ENCODE measurements around the gene ZNF554.
"Not testable (repeated sequence)": the region's sequence is repeated elsewhere in the genome, so short reads cannot be mapped to it uniquely, and the experiment has no call there.

The ZNF554 gene

GRCh38 chr19:2791440-2791839, 28.2 kb upstream of the ZNF554 start:
- DNase-seq = no peak

- DNase-seq = no peak
These were observed 27.8 kb upstream of the ZNF554 start for GRCh38 chr19:2791876-2792275.

- not testable (repeated sequence) for DNase-seq
These were observed 27.0 kb upstream of the ZNF554 start for GRCh38 chr19:2792666-2793065.

GRCh38 chr19:2793126-2793525, 26.5 kb upstream of the ZNF554 start:
- no peak for DNase-seq

- DNase-seq = no peak
These were observed 26.1 kb upstream of the ZNF554 start for GRCh38 chr19:2793577-2793976.

- no peak for DNase-seq
These were observed 23.6 kb upstream of the ZNF554 start for GRCh38 chr19:2795827-2796658.

GRCh38 chr19:2796659-2797266, 22.9 kb upstream of the ZNF554 start:
- no peak for DNase-seq

GRCh38 chr19:2797280-2797679, 22.4 kb upstream of the ZNF554 start:
- DNase-seq = no peak

GRCh38 chr19:2798158-2798685, 21.4 kb upstream of the ZNF554 start:
- DNase-seq = no peak

- DNase-seq = no peak
These were observed 20.9 kb upstream of the ZNF554 start for GRCh38 chr19:2798733-2799132.

- no peak for DNase-seq
These were observed 20.2 kb upstream of the ZNF554 start for GRCh38 chr19:2799273-2800020.

GRCh38 chr19:2800506-2800905, 19.2 kb upstream of the ZNF554 start:
- no peak for DNase-seq

GRCh38 chr19:2802826-2803225, 16.8 kb upstream of the ZNF554 start:
- no peak for DNase-seq

GRCh38 chr19:2803486-2804155, 16.0 kb upstream of the ZNF554 start:
- DNase-seq = no peak

- no peak for DNase-seq
These were observed 15.3 kb upstream of the ZNF554 start for GRCh38 chr19:2804156-2805004.

GRCh38 chr19:2805261-2805900, 14.3 kb upstream of the ZNF554 start:
- no peak for DNase-seq

- DNase-seq = no peak
These were observed 13.5 kb upstream of the ZNF554 start for GRCh38 chr19:2805991-2806649.

GRCh38 chr19:2806736-2807378, 12.8 kb upstream of the ZNF554 start:
- no peak for DNase-seq

GRCh38 chr19:2807379-2808128, 12.1 kb upstream of the ZNF554 start:
- no peak for DNase-seq

Measured in CD4-positive, alpha-beta T cell treated with Interleukin-17A for 1 hour (primary cell).